Type B pancreatic cell (in vitro differentiated cells): ENCODE results near the gene MAFB. TPM values are rescaled to one million over a fixed set of nuclear protein-coding genes. Genes with fewer than 3 reads are reported as not detected.

Source experiments
- DNase-seq: peaks from one replicate; pipeline ENCODE4 v3.0.0; 2021; ENCODE audit warnings: mixed read lengths; ENCODE audit not compliant: unreplicated experiment; ENCODE audit errors: extremely low spot score
- H3K27ac Mint-ChIP-seq: 2 replicates; pipeline ENCODE4 v1.8.0; 2021; ENCODE audit warnings: mild to moderate bottlenecking, mixed read lengths
- H3K27me3 Mint-ChIP-seq: 2 replicates; pipeline ENCODE4 v1.8.0; 2021; ENCODE audit warnings: mixed read lengths
- H3K36me3 Mint-ChIP-seq: 2 replicates; pipeline ENCODE4 v1.8.0; 2021; ENCODE audit warnings: mixed read lengths
- H3K4me1 Mint-ChIP-seq: one replicate; pipeline ENCODE4 v1.8.0; 2021; ENCODE audit warnings: mixed read lengths; ENCODE audit not compliant: unreplicated experiment
- H3K4me3 Mint-ChIP-seq: 2 replicates; pipeline ENCODE4 v1.8.0; 2021; ENCODE audit warnings: mild to moderate bottlenecking, mixed read lengths
- H3K9me3 Mint-ChIP-seq: 2 replicates; pipeline ENCODE4 v1.8.0; 2021; ENCODE audit warnings: mixed read lengths
- CTCF ChIP-seq: fragments of 200-600 bp; sonication (generic); conservative IDR thresholded peaks from 2 replicates; pipeline ENCODE4 v1.5.0; 2021; ENCODE audit warnings: antibody characterized with exemption, mild to moderate bottlenecking
- total RNA-seq: library from RNA; stranded (reverse); gene quantifications from 2 replicates; pipeline ENCODE4 v1.2.1, GENCODE V29; 2021; ENCODE audit warnings: low replicate concordance

MAFB gene
- total RNA-seq, 1 donor from 2014 or later, result 114 TPM

- no peak overlapping the region for H3K4me3 Mint-ChIP-seq
- DNase-seq, result no peak
- H3K27me3 Mint-ChIP-seq, result peaks cover 82% of the 10 kb centered on the region
- no peaks in the 10 kb centered on the region for H3K9me3 Mint-ChIP-seq
- H3K27ac Mint-ChIP-seq, result no peak overlapping the region
- H3K36me3 Mint-ChIP-seq, result peaks cover 15% of the 10 kb centered on the region
- no peak for TF ChIP-seq CTCF
- H3K4me1 Mint-ChIP-seq, result peaks cover 32% of the 10 kb centered on the region
Measured at GRCh38 chr20:40680161-40680959, 8.7 kb downstream of the MAFB start.

GRCh38 chr20:40679184-40679583 is 9.9 kb downstream of the MAFB start:
- TF ChIP-seq CTCF, result no peak
- DNase-seq, result no peak
- H3K9me3 Mint-ChIP-seq, result no peaks in the 10 kb centered on the region
- no peak overlapping the region for H3K27ac Mint-ChIP-seq
- H3K4me3 Mint-ChIP-seq, result no peak overlapping the region
- H3K36me3 Mint-ChIP-seq, result peaks cover 10% of the 10 kb centered on the region
- H3K27me3 Mint-ChIP-seq, result peaks cover 75% of the 10 kb centered on the region
- H3K4me1 Mint-ChIP-seq, result peaks cover 27% of the 10 kb centered on the region

GRCh38 chr20:40678286-40678875 is 10.7 kb downstream of the MAFB start:
- peaks cover 73% of the 10 kb centered on the region for H3K27me3 Mint-ChIP-seq
- peaks cover 26% of the 10 kb centered on the region for H3K4me1 Mint-ChIP-seq
- H3K36me3 Mint-ChIP-seq, result peaks cover 4% of the 10 kb centered on the region
- H3K27ac Mint-ChIP-seq, result no peak overlapping the region
- no peak overlapping the region for H3K4me3 Mint-ChIP-seq
- TF ChIP-seq CTCF, result no peak
- DNase-seq, result no peak
- H3K9me3 Mint-ChIP-seq, result peaks cover 5% of the 10 kb centered on the region

GRCh38 chr20:40677343-40677924 is 11.6 kb downstream of the MAFB start:
- Mint-ChIP-seq H3K36me3 (peaks cover 4% of the 10 kb centered on the region), H3K4me1 (peaks cover 21% of the 10 kb centered on the region), H3K4me3 (no peak overlapping the region), H3K9me3 (peaks cover 5% of the 10 kb centered on the region), H3K27ac (no peak overlapping the region), H3K27me3 (peaks cover 65% of the 10 kb centered on the region)
- DNase-seq, result no peak
- no peak for TF ChIP-seq CTCF

- Mint-ChIP-seq H3K9me3 (peaks cover 5% of the 10 kb centered on the region), H3K4me1 (peaks cover 17% of the 10 kb centered on the region), H3K4me3 (no peak overlapping the region), H3K27ac (no peak overlapping the region), H3K36me3 (peaks cover 4% of the 10 kb centered on the region), H3K27me3 (peaks cover 58% of the 10 kb centered on the region)
- no peak for DNase-seq
- no peak for TF ChIP-seq CTCF
Measured at GRCh38 chr20:40676491-40677269, 12.4 kb downstream of the MAFB start.
